ENCODE results near the gene GJC3. TPM values are rescaled to one million over a fixed set of nuclear protein-coding genes. Genes with fewer than 3 reads are reported as not detected.

GJC3 gene
- total and polyA plus RNA-seq, 9 of the 15 experiments (the other 6 are each of a cell fraction or from before 2014, with no cell fraction given), result 0.10 to 0.45 (median 0.28) TPM; not detected in 1

DNA sequence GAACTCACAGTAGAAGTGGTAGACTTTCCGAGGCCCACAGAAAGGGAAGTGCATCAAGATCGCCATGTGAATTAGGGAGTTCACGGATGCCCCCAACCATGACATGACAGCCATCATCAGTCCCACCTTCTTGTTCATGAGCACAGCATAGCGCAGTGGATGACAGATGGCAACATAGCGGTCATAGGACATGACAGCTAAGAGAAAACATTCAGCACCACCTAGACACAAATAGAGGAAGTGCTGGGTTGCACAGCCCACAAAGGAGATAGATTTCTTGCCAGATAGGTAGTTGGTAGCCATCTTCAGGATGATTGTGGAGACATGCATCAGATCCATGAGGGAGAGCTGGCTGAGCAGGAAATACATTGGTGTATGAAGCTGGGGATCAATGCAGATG is 52.9 kb downstream of the GJC3 start (continued):
- TF ChIP-seq, protein P1, sequence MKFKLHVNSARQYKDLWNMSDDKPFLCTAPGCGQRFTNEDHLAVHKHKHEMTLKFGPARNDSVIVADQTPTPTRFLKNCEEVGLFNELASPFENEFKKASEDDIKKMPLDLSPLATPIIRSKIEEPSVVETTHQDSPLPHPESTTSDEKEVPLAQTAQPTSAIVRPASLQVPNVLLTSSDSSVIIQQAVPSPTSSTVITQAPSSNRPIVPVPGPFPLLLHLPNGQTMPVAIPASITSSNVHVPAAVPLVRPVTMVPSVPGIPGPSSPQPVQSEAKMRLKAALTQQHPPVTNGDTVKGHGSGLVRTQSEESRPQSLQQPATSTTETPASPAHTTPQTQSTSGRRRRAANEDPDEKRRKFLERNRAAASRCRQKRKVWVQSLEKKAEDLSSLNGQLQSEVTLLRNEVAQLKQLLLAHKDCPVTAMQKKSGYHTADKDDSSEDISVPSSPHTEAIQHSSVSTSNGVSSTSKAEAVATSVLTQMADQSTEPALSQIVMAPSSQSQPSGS (CRISPR knock-in tag; IDR thresholded peaks at IDR 0.05), result no peak
- TF ChIP-seq CBX5 (IDR thresholded peaks at IDR 0.05; ENCODE audit: borderline replicate concordance, low read depth) (no peak), NONO (IDR thresholded peaks at IDR 0.05; ENCODE audit: low read depth in 2 of 2, low read length in 1 of 2) (no peak), GATA2 (CRISPR knock-in tag; IDR thresholded peaks at IDR 0.05) (peak; percentile 80), ZNF274 (IDR thresholded peaks at IDR 0.05; ENCODE audit: borderline replicate concordance, low read depth, low read length) (no peak), ZEB2 (IDR thresholded peaks at IDR 0.05) (no peak), NCOR1 (IDR thresholded peaks at IDR 0.05) (no peak), CEBPB (tag; IDR thresholded peaks at IDR 0.05) (no peak; the same call in 1 of the 2 replicates), CBFB (CRISPR knock-in tag; IDR thresholded peaks at IDR 0.05) (no peak), SMARCA4 (IDR thresholded peaks at IDR 0.05) (no peak), ERF (CRISPR knock-in tag; IDR thresholded peaks at IDR 0.05) (no peak), ZNF347 (CRISPR knock-in tag; IDR thresholded peaks at IDR 0.05; ENCODE audit: low read depth) (no peak), ZNF444 (CRISPR knock-in tag; IDR thresholded peaks at IDR 0.05) (no peak), GATAD2A (IDR thresholded peaks at IDR 0.05) (no peak), ZFX (CRISPR knock-in tag; IDR thresholded peaks at IDR 0.05) (no peak), POLR2G (IDR thresholded peaks at IDR 0.05; ENCODE audit: low read depth, low read length) (no peak)
- TF ChIP-seq, protein P2, sequence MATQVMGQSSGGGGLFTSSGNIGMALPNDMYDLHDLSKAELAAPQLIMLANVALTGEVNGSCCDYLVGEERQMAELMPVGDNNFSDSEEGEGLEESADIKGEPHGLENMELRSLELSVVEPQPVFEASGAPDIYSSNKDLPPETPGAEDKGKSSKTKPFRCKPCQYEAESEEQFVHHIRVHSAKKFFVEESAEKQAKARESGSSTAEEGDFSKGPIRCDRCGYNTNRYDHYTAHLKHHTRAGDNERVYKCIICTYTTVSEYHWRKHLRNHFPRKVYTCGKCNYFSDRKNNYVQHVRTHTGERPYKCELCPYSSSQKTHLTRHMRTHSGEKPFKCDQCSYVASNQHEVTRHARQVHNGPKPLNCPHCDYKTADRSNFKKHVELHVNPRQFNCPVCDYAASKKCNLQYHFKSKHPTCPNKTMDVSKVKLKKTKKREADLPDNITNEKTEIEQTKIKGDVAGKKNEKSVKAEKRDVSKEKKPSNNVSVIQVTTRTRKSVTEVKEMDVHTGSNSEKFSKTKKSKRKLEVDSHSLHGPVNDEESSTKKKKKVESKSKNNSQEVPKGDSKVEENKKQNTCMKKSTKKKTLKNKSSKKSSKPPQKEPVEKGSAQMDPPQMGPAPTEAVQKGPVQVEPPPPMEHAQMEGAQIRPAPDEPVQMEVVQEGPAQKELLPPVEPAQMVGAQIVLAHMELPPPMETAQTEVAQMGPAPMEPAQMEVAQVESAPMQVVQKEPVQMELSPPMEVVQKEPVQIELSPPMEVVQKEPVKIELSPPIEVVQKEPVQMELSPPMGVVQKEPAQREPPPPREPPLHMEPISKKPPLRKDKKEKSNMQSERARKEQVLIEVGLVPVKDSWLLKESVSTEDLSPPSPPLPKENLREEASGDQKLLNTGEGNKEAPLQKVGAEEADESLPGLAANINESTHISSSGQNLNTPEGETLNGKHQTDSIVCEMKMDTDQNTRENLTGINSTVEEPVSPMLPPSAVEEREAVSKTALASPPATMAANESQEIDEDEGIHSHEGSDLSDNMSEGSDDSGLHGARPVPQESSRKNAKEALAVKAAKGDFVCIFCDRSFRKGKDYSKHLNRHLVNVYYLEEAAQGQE (IDR thresholded peaks at IDR 0.05; ENCODE audit: borderline replicate concordance), result peak; percentile 74
- TF ChIP-seq, protein P2 (CRISPR knock-in tag; IDR thresholded peaks at IDR 0.05; ENCODE audit: low read depth), result no peak
- TF ChIP-seq, protein P3, sequence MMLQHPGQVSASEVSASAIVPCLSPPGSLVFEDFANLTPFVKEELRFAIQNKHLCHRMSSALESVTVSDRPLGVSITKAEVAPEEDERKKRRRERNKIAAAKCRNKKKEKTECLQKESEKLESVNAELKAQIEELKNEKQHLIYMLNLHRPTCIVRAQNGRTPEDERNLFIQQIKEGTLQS (IDR thresholded peaks at IDR 0.05), result no peak
- TF ChIP-seq, protein P3 (CRISPR knock-in tag; conservative IDR thresholded peaks at IDR 0.05), result no peak

All from K562 (cell line).